C4-2B (cell line): ENCODE data around the gene TNFSF12.

Experiments
- H3K27ac ChIP-seq: fragments of 450-650 bp; 2 replicates; pipeline ENCODE4 v1.5.1; 2017
- ZFX ChIP-seq: fragments of 450-650 bp; IDR thresholded peaks from 2 replicates; pipeline ENCODE4 v1.6.1; 2017
- TF ChIP-seq, protein P1 (sequence below): fragments of 450-650 bp; conservative IDR thresholded peaks from 2 replicates; pipeline ENCODE4 v1.5.1; 2017; ENCODE audit warnings: mild to moderate bottlenecking

TNFSF12 gene

DNA sequence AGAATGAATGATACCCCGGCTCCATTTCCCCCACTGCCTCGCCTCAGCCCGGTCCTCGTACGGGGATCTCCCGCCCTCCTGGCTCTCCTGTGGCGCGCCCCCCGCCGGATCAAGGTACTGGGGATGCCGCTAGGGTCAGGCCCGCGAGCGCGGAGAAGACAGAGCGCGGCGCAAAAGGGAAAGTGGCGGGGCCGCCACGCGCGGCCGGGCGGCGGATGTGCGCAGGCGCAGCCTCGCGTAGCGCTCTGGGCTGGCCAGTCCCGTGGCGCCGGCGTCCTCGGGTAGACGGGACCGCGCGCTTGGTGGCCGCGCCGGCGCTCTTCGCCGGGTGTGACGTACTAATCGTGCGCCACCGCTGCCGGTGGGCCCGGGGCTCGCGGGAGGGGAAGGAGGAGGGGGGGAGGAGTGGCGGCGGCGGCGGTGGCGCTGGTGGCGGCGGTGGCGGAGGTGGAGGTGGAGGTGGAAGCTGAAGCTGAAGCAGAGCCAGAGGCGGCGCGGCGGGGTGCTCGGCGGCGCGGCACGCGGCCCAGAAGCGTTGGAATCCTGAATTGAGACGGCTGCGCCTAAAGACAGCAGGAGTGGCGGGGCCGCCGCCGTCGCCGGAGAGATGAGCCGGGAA, 12.8 kb downstream of the TNFSF12 start, which contains the start of gene SENP3:
Gene SENP3, plus strand, starts transcription at position 331 of the 619 bp plus-strand sequence. CDS start 1,158 bp downstream, outside the sequence.
- H3K27ac ChIP-seq = peak within 1 kb of the TSS; percentile 93
- TF ChIP-seq, protein P1, sequence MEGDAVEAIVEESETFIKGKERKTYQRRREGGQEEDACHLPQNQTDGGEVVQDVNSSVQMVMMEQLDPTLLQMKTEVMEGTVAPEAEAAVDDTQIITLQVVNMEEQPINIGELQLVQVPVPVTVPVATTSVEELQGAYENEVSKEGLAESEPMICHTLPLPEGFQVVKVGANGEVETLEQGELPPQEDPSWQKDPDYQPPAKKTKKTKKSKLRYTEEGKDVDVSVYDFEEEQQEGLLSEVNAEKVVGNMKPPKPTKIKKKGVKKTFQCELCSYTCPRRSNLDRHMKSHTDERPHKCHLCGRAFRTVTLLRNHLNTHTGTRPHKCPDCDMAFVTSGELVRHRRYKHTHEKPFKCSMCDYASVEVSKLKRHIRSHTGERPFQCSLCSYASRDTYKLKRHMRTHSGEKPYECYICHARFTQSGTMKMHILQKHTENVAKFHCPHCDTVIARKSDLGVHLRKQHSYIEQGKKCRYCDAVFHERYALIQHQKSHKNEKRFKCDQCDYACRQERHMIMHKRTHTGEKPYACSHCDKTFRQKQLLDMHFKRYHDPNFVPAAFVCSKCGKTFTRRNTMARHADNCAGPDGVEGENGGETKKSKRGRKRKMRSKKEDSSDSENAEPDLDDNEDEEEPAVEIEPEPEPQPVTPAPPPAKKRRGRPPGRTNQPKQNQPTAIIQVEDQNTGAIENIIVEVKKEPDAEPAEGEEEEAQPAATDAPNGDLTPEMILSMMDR = no peak
- TF ChIP-seq ZFX = peak; percentile 62; the same call in 1 of the 2 replicates

DNA sequence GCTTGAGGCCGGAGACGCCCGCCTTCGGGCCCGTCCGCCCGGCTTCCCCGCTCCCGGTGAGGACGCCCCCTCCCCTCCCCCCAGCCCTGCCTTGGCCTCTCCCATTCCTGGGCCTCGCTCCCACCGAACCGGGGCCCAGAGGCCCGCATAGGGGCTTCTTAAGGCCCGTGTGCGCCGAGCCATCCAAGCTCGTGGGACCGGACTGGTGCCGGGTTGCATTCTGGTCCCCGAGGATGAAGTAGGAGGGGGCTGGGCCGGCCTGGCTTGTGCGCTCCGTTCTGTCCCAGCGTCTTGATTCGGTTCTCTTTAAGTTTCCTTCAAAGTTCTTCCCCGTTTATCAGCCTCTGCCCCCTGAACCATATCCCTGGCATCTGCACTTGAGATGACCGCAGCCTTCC, 13.3 kb downstream of the TNFSF12 start:
- peak overlapping the region; percentile 93 for H3K27ac ChIP-seq
- TF ChIP-seq, protein P1 = no peak
- TF ChIP-seq ZFX = peak; percentile 57; the same call in 1 of the 2 replicates

DNA sequence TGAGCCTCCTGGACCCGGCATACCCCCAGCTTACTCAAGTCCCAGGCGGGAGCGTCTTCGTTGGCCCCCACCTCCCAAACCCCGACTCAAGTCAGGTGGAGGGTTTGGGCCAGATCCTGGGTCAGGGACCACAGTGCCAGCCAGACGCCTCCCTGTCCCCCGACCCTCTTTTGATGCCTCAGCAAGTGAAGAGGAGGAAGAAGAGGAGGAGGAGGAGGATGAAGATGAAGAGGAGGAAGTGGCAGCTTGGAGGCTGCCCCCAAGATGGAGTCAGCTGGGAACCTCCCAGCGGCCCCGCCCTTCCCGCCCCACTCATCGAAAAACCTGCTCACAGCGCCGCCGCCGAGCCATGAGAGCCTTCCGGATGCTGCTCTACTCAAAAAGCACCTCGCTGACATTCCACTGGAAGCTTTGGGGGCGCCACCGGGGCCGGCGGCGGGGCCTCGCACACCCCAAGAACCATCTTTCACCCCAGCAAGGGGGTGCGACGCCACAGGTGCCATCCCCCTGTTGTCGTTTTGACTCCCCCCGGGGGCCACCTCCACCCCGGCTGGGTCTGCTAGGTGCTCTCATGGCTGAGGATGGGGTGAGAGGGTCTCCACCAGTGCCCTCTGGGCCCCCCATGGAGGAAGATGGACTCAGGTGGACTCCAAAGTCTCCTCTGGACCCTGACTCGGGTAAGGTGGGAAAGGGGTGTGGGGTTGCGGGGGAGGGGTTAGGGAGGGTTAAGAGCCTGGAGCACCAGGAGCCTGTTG, 14.4 kb downstream of the TNFSF12 start:
- TF ChIP-seq ZFX = no peak
- TF ChIP-seq, protein P1 = no peak
- peak overlapping the region; percentile 93 for H3K27ac ChIP-seq

DNA sequence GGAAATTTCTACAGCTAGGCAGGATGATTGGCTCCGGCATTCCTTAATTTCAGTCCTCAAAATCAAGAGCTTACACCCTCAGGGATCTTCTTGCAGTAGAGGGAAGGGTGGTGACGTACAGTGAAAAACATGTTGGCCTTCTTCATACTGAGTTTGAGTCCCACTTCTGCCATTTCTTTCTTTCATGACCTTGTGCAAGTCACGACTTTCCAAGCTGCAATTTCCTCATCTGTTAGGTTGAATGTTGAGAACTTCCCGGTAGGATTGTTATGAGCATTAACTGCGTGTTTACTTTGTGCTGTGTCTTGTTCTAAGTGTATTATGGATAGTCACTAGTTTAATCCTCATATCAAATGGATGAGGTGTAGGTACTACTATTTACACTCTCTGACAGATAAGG, 20.7 kb downstream of the TNFSF12 start:
- no peak overlapping the region for H3K27ac ChIP-seq
- no peak for TF ChIP-seq ZFX
- TF ChIP-seq, protein P1 = no peak

DNA sequence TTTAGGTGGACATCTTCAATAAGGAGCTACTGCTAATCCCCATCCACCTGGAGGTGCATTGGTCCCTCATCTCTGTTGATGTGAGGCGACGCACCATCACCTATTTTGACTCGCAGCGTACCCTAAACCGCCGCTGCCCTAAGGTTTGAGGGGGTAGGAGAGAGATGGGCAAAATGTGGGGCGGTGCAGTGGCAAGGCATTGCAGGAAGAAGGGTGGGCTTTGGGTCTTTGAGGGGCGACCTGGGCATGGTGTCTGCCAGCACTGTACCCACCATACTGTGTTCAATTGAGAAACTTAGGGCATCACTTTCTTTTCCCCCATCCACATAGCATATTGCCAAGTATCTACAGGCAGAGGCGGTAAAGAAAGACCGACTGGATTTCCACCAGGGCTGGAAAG, 21.5 kb downstream of the TNFSF12 start:
- H3K27ac ChIP-seq = no peak overlapping the region; the same call in 1 of the 2 replicates
- no peak for TF ChIP-seq ZFX
- TF ChIP-seq, protein P1 = no peak

DNA sequence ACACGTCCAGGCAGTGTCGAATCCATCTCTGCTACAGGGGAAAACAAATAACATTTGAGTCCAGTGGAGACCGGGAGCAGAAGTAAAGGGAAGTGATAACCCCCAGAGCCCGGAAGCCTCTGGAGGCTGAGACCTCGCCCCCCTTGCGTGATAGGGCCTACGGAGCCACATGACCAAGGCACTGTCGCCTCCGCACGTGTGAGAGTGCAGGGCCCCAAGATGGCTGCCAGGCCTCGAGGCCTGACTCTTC, 23.4 kb downstream of the TNFSF12 start:
- no peak for TF ChIP-seq ZFX
- TF ChIP-seq, protein P1 = no peak
- peak overlapping the region; percentile 100 for H3K27ac ChIP-seq

DNA sequence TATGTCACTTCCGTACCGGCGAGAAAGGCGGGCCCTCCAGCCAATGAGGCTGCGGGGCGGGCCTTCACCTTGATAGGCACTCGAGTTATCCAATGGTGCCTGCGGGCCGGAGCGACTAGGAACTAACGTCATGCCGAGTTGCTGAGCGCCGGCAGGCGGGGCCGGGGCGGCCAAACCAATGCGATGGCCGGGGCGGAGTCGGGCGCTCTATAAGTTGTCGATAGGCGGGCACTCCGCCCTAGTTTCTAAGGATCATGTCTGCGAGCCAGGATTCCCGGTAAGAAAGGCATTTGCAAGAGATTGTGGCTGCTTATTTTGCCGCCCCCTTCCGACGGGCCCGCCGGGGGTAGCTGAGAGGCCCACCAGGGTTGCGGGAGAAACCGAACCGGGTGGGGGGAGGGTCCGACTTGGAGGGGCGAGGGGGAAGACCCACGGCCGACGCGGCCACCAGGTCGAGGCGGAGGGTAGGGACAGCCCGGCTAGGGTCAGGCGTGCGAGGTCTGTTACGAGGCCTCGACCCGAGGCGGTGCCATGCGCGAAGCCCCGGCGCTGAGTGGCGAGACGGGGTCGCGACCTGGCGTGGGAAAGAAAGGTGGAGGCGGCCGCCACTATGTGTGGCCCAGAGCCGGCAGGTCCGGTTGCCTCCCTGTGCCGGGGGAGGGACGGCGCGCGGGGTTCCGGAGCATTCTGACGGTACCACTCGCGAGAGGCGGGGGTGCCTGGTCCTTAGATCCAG, 23.9 kb downstream of the TNFSF12 start:
- peak overlapping the region; percentile 100 for H3K27ac ChIP-seq
- TF ChIP-seq, protein P1 = no peak
- 0 out of 2 replicates have a peak, but pooled peaks have one; percentile 3 for TF ChIP-seq ZFX
